ENCODE results near the gene DCUN1D5. TPM values are rescaled to one million over a fixed set of nuclear protein-coding genes. Genes with fewer than 3 reads are reported as not detected.
A peak's percentile ranks its signal among the peaks of the same experiment; 100 is the strongest.

Gene DCUN1D5
- total and polyA plus RNA-seq, 2 of the 13 experiments (the other 11 are each of a cell fraction or from before 2014, with no cell fraction given): 32.9 to 46.7 TPM

DNA sequence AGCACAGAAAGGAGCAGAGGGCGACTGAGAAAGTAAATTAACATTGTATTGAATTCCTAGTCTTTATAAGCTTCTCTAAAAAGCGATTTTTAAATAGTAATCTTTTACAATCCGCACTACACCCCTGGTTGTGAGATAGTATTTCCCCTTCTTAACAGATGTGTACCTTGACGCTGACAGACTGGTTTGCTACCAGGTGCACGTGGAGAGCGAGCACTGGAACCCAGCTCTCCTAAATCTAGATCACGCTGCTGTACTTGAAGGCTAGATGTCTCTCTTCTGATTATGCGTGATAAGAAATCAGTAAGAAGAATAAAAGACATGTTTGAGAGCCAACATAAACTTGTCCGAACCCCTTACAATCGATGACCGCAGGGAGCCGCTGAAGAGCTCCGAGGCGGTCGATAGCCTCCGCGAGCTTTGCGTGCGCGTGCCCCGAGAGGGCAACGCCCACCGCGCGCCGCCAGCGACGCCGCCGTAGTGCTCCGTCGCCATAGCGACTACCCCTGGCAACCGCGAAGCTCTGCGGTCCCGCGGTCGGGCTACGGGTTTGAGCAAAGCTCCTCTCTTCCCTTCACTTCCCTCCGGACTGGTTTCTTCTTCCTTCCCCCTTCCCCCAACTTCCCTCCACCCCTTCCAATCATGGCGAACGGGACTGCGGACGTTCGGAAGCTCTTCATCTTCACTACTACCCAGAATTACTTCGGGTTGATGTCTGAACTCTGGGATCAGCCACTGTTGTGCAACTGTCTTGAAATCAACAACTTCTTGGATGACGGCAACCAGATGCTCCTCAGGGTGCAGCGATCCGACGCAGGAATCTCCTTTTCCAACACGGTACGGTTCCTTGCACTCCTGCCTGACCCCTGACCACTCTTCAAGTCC lies 17.2 kb upstream of the DCUN1D5 start, which contains the start of gene DYNC2H1 (continued):
- no peak for TF ChIP-seq SNAPC5 (CRISPR knock-in tag; IDR thresholded peaks at IDR 0.05; ENCODE audit: borderline replicate concordance)
- no peak for TF ChIP-seq U2AF1 (optimal IDR thresholded peaks at IDR 0.05; ENCODE audit: low read depth, low read length)
- no peak for TF ChIP-seq ZEB1 (IDR thresholded peaks at IDR 0.05; ENCODE audit: insufficient replicate concordance, low read depth)
- TF ChIP-seq, protein P1, sequence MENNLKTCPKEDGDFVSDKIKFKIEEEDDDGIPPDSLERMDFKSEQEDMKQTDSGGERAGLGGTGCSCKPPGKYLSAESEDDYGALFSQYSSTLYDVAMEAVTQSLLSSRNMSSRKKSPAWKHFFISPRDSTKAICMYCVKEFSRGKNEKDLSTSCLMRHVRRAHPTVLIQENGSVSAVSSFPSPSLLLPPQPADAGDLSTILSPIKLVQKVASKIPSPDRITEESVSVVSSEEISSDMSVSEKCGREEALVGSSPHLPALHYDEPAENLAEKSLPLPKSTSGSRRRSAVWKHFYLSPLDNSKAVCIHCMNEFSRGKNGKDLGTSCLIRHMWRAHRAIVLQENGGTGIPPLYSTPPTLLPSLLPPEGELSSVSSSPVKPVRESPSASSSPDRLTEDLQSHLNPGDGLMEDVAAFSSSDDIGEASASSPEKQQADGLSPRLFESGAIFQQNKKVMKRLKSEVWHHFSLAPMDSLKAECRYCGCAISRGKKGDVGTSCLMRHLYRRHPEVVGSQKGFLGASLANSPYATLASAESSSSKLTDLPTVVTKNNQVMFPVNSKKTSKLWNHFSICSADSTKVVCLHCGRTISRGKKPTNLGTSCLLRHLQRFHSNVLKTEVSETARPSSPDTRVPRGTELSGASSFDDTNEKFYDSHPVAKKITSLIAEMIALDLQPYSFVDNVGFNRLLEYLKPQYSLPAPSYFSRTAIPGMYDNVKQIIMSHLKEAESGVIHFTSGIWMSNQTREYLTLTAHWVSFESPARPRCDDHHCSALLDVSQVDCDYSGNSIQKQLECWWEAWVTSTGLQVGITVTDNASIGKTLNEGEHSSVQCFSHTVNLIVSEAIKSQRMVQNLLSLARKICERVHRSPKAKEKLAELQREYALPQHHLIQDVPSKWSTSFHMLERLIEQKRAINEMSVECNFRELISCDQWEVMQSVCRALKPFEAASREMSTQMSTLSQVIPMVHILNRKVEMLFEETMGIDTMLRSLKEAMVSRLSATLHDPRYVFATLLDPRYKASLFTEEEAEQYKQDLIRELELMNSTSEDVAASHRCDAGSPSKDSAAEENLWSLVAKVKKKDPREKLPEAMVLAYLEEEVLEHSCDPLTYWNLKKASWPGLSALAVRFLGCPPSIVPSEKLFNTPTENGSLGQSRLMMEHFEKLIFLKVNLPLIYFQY (CRISPR knock-in tag; IDR thresholded peaks at IDR 0.05; ENCODE audit: borderline replicate concordance): 0 out of 2 replicates have a peak, but pooled peaks have one; percentile 44
- TF ChIP-seq CCAR2 (optimal IDR thresholded peaks at IDR 0.05; ENCODE audit: low read depth, low read length): no peak
- TF ChIP-seq YEATS4 (CRISPR knock-in tag; IDR thresholded peaks at IDR 0.05; ENCODE audit: borderline replicate concordance): peak; percentile 61
- TF ChIP-seq, protein P2, sequence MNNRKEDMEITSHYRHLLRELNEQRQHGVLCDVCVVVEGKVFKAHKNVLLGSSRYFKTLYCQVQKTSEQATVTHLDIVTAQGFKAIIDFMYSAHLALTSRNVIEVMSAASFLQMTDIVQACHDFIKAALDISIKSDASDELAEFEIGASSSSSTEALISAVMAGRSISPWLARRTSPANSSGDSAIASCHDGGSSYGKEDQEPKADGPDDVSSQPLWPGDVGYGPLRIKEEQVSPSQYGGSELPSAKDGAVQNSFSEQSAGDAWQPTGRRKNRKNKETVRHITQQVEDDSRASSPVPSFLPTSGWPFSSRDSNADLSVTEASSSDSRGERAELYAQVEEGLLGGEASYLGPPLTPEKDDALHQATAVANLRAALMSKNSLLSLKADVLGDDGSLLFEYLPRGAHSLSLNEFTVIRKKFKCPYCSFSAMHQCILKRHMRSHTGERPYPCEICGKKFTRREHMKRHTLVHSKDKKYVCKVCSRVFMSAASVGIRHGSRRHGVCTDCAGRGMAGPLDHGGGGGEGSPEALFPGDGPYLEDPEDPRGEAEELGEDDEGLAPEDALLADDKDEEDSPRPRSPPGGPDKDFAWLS (CRISPR knock-in tag; IDR thresholded peaks at IDR 0.05; ENCODE audit: borderline replicate concordance): no peak
- 0 out of 2 replicates have a peak, but pooled peaks have one; percentile 29 for TF ChIP-seq ZFY (CRISPR knock-in tag; IDR thresholded peaks at IDR 0.05)
- no peak for TF ChIP-seq HOXD1 (CRISPR knock-in tag; IDR thresholded peaks at IDR 0.05)
- no peak for TF ChIP-seq ZNF143 (CRISPR knock-in tag; IDR thresholded peaks at IDR 0.05)
- no peak for TF ChIP-seq CBX1 (IDR thresholded peaks at IDR 0.05; ENCODE audit: low read depth)
- no peak for TF ChIP-seq MATR3 (CRISPR knock-in tag; IDR thresholded peaks at IDR 0.05)
- no peak for TF ChIP-seq ZNF878 (CRISPR knock-in tag; IDR thresholded peaks at IDR 0.05)
- TF ChIP-seq, protein P3, sequence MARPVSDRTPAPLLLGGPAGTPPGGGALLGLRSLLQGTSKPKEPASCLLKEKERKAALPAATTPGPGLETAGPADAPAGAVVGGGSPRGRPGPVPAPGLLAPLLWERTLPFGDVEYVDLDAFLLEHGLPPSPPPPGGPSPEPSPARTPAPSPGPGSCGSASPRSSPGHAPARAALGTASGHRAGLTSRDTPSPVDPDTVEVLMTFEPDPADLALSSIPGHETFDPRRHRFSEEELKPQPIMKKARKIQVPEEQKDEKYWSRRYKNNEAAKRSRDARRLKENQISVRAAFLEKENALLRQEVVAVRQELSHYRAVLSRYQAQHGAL (CRISPR knock-in tag; IDR thresholded peaks at IDR 0.05; ENCODE audit: not compliant biosample characterization): no peak
- no peak for TF ChIP-seq PCBP2 (optimal IDR thresholded peaks at IDR 0.05; ENCODE audit: low read depth, low read length, poor library complexity, severe bottlenecking)
- TF ChIP-seq SOX6 (IDR thresholded peaks at IDR 0.05): no peak
- peak; percentile 49; the same call in 1 of the 2 replicates for TF ChIP-seq SOX6 (CRISPR knock-in tag; IDR thresholded peaks at IDR 0.05)
- no peak for TF ChIP-seq XRCC5 (optimal IDR thresholded peaks at IDR 0.05; ENCODE audit: low read length)
- TF ChIP-seq FOXO4 (CRISPR knock-in tag; conservative IDR thresholded peaks at IDR 0.05): 0 out of 2 replicates have a peak, but pooled peaks have one; percentile 46
- peak; percentile 26 for TF ChIP-seq IKZF4 (CRISPR knock-in tag; IDR thresholded peaks at IDR 0.05; ENCODE audit: borderline replicate concordance, low read depth, not compliant biosample characterization)
- no peak for TF ChIP-seq ZNF780A (CRISPR knock-in tag; IDR thresholded peaks at IDR 0.05)
